Stimulated activated CD8-positive, alpha-beta memory T cell treated with anti-CD3 and anti-CD28 coated beads, Interleukin-2, amount 100 ng/mL, for 1 hour (primary cell): Measurements from ENCODE around the gene TMEM40.
"Not testable (repeated sequence)": the region's sequence is repeated elsewhere in the genome, so short reads cannot be mapped to it uniquely, and the experiment has no call there.

Experiments used
- DNase-seq, 2 donors: peaks; one replicate each; pipeline ENCODE4 v3.0.0-alpha.2; 2020; ENCODE audit warnings: low read depth in 2 of 2

TMEM40 gene

GRCh38 chr3:12719541-12719940 is 39.5 kb downstream of the TMEM40 start:
- no peak for DNase-seq

GRCh38 chr3:12716605-12717151 is 42.4 kb downstream of the TMEM40 start:
- DNase-seq: no peak

- no peak for DNase-seq
Observed at GRCh38 chr3:12714278-12714677, 44.8 kb downstream of the TMEM40 start.

- no peak for DNase-seq
Observed at GRCh38 chr3:12710062-12710461, 49.0 kb downstream of the TMEM40 start.

GRCh38 chr3:12709334-12709733 is 49.7 kb downstream of the TMEM40 start:
- DNase-seq: no peak

GRCh38 chr3:12708584-12709192 is 50.4 kb downstream of the TMEM40 start:
- DNase-seq: no peak

- DNase-seq: no peak
Observed at GRCh38 chr3:12707449-12707848, 51.6 kb downstream of the TMEM40 start.

- DNase-seq: peak; percentile 28 to 31
Observed at GRCh38 chr3:12706504-12707253, 52.4 kb downstream of the TMEM40 start.

- no peak for DNase-seq
Observed at GRCh38 chr3:12705981-12706380, 53.1 kb downstream of the TMEM40 start.

- no peak for DNase-seq
Observed at GRCh38 chr3:12705374-12705926, 53.6 kb downstream of the TMEM40 start.

- no peak for DNase-seq
Observed at GRCh38 chr3:12702501-12702900, 56.6 kb downstream of the TMEM40 start.

GRCh38 chr3:12701601-12702000 is 57.5 kb downstream of the TMEM40 start:
- DNase-seq: not testable (repeated sequence)

GRCh38 chr3:12700800-12701199 is 58.3 kb downstream of the TMEM40 start:
- DNase-seq: no peak

GRCh38 chr3:12695916-12696315 is 63.1 kb downstream of the TMEM40 start:
- no peak for DNase-seq

- no peak for DNase-seq
Observed at GRCh38 chr3:12695112-12695511, 63.9 kb downstream of the TMEM40 start.

GRCh38 chr3:12692444-12692843 is 66.6 kb downstream of the TMEM40 start:
- no peak for DNase-seq

- no peak for DNase-seq
Observed at GRCh38 chr3:12689997-12690711, 68.9 kb downstream of the TMEM40 start.

GRCh38 chr3:12687948-12688347 is 71.1 kb downstream of the TMEM40 start:
- no peak for DNase-seq

- no peak for DNase-seq
Observed at GRCh38 chr3:12686096-12686495, 73.0 kb downstream of the TMEM40 start.
